K562 (cell line): ENCODE measurements around the gene FYB1. TPM values are rescaled to one million over a fixed set of nuclear protein-coding genes. Genes with fewer than 3 reads are reported as not detected.

Experiments
- JUNB ChIP-seq: fragments of 450-650 bp; formaldehyde crosslinking; conservative IDR thresholded peaks from 2 replicates; pipeline ENCODE4 v1.4.0; 2020; ENCODE audit warnings: mild to moderate bottlenecking
- KAT7 ChIP-seq: sonication (generic); formaldehyde crosslinking; IDR thresholded peaks from 2 replicates; pipeline ENCODE4 v1.8.0; 2022; ENCODE audit warnings: missing genetic modification reagents, mild to moderate bottlenecking, borderline replicate concordance
- LCOR ChIP-seq: sonication (generic); formaldehyde crosslinking; IDR thresholded peaks from 2 replicates; pipeline ENCODE4 v1.8.0; 2022; ENCODE audit warnings: mild to moderate bottlenecking, missing genetic modification reagents
- MTA1 ChIP-seq: fragments of 450-650 bp; IDR thresholded peaks from 2 replicates; pipeline ENCODE4 v1.6.1; 2017; ENCODE audit warnings: borderline replicate concordance
- NCOA1 ChIP-seq: fragments of 450-650 bp; IDR thresholded peaks from 2 replicates; pipeline ENCODE4 v1.6.1; 2016; ENCODE audit warnings: low read depth
- NFE2L1 ChIP-seq: fragments of 450-650 bp; IDR thresholded peaks from 2 replicates; pipeline ENCODE4 v1.6.1; 2016; ENCODE audit warnings: missing genetic modification characterization, low read depth, mild to moderate bottlenecking, missing compliant biosample characterization, moderate library complexity, borderline replicate concordance
- NR2F6 ChIP-seq: fragments of 450-650 bp; formaldehyde crosslinking; IDR thresholded peaks from 2 replicates; pipeline ENCODE4 v1.4.0; 2020; ENCODE audit warnings: mild to moderate bottlenecking
- NUFIP1 ChIP-seq: fragments of 450-650 bp; IDR thresholded peaks from 2 replicates; pipeline ENCODE4 v1.6.1; 2018; ENCODE audit not compliant: partially characterized antibody
- RBM22 ChIP-seq: fragments of 200-400 bp; formaldehyde crosslinking; IDR thresholded peaks from 2 replicates; pipeline ENCODE4 v1.6.1; 2018; ENCODE audit warnings: low read length, low read depth; ENCODE audit not compliant: poor library complexity, severe bottlenecking
- RBM34 ChIP-seq: fragments of 200-400 bp; formaldehyde crosslinking; IDR thresholded peaks from 2 replicates; pipeline ENCODE4 v1.6.1; 2018; ENCODE audit warnings: low read length, borderline replicate concordance; ENCODE audit not compliant: insufficient read depth
- SMARCE1 ChIP-seq: fragments of 450-650 bp; IDR thresholded peaks from 2 replicates; pipeline ENCODE4 v1.7.1; 2016; ENCODE audit warnings: mild to moderate bottlenecking
- ZNF224 ChIP-seq: sonication (generic); formaldehyde crosslinking; IDR thresholded peaks from 2 replicates; pipeline ENCODE4 v1.8.0; 2022; ENCODE audit warnings: mild to moderate bottlenecking, missing genetic modification reagents
- ZNF316 ChIP-seq: fragments of 450-650 bp; IDR thresholded peaks from 2 replicates; pipeline ENCODE4 v1.6.1; 2016
- ZNF75A ChIP-seq: fragments of 450-650 bp; formaldehyde crosslinking; IDR thresholded peaks from 2 replicates; pipeline ENCODE4 v1.4.0; 2020; ENCODE audit warnings: mild to moderate bottlenecking
- polyA plus RNA-seq, 8 experiments: library from polyadenylated mRNA; depleted of rRNA in 4 of 8; stranded (reverse) in 5 of 8; unstranded in 3 of 8; fragments of >200 nt; fragmentation: Nextera tagmentation in 2 of 8; fragmentation: Illumina TruSeq in 1 of 8; extraction: Ambion mirVana in 2 of 8; extraction: Trizol in 1 of 8; gene quantifications; 2 replicates each; pipeline versions ENCODE4 v1.2.1 to v1.2.3, GENCODE V29; 2011 to 2014; ENCODE audit warnings: inconsistent platforms in 1 of 8, missing spikeins in 1 of 8
- total RNA-seq, 7 experiments: library from RNA; depleted of rRNA in 6 of 7; stranded (reverse); fragments of >200 nt in 6 of 7; fragmentation: Illumina TruSeq in 2 of 7; extraction: Trizol in 2 of 7; gene quantifications; 2 replicates each; pipeline versions ENCODE4 v1.2.1 to v1.2.3, GENCODE V29; 2011 to 2021; ENCODE audit warnings: low replicate concordance in 1 of 7
- TF ChIP-seq, protein P1 (sequence below): fragments of 450-650 bp; IDR thresholded peaks from 2 replicates; pipeline ENCODE4 v1.6.1; 2018; ENCODE audit warnings: mild to moderate bottlenecking, low read depth; ENCODE audit not compliant: partially characterized antibody
- TF ChIP-seq, protein P2 (sequence below), 2 experiments: fragments of 450-650 bp in 1 of 2; IDR thresholded peaks; 2 replicates each; pipeline ENCODE4 v1.6.1; 2011 to 2017; ENCODE audit warnings: low read depth in 2 of 2, antibody characterized with exemption in 1 of 2, borderline replicate concordance in 1 of 2, low read length in 1 of 2, mild to moderate bottlenecking in 1 of 2, mixed read lengths in 1 of 2; ENCODE audit not compliant: control insufficient read depth in 1 of 2
- TF ChIP-seq, protein P3 (sequence below): fragments of 450-650 bp; IDR thresholded peaks from 2 replicates; pipeline ENCODE4 v1.6.1; 2017; ENCODE audit warnings: mild to moderate bottlenecking, moderate library complexity
- TF ChIP-seq, protein P4 (sequence below): fragments of 250-450 bp; sonication (Bioruptor Pico); IDR thresholded peaks from 2 replicates; pipeline ENCODE4 v1.8.0; 2021; ENCODE audit warnings: moderate library complexity, mild to moderate bottlenecking, inconsistent platforms
- TF ChIP-seq, protein P5 (sequence below): sonication (generic); formaldehyde crosslinking; IDR thresholded peaks from 2 replicates; pipeline ENCODE4 v1.5.0; 2020; ENCODE audit warnings: missing genetic modification reagents
- TF ChIP-seq, protein P6 (sequence below): sonication (generic); formaldehyde crosslinking; IDR thresholded peaks from 2 replicates; pipeline ENCODE4 v1.8.0; 2022; ENCODE audit warnings: mild to moderate bottlenecking, missing genetic modification reagents

The FYB1 gene
- total and polyA plus RNA-seq, 9 of the 15 experiments (the other 6 are each of a cell fraction or from before 2014, with no cell fraction given) = 4.7 to 31.5 (median 9.7) TPM

DNA sequence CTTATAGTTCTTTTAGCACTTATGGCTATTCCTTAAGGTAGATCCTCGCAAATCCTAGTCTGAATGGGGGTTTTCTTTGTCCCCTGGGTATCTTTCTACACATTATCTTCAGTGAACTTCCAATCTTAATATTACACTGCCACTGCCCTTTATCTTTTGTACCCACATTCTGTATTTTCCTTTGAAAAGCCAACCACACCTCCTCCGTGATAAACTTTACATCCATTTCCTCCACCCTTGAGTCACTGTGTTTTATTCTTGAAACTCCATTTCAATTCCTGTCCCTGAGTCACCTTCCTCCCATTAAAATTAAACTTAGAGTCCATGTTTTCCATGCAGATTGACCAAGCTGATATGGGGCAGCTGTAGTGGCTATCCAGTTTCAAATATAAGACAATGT is 102.0 kb downstream of the FYB1 start (continued):
- TF ChIP-seq, protein P1, sequence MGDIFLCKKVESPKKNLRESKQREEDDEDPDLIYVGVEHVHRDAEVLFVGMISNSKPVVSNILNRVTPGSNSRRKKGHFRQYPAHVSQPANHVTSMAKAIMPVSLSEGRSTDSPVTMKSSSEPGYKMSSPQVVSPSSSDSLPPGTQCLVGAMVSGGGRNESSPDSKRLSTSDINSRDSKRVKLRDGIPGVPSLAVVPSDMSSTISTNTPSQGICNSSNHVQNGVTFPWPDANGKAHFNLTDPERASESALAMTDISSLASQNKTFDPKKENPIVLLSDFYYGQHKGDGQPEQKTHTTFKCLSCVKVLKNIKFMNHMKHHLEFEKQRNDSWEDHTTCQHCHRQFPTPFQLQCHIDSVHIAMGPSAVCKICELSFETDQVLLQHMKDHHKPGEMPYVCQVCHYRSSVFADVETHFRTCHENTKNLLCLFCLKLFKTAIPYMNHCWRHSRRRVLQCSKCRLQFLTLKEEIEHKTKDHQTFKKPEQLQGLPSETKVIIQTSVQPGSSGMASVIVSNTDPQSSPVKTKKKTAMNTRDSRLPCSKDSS = no peak
- no peak for TF ChIP-seq ZNF224 (CRISPR knock-in tag)
- TF ChIP-seq, protein P2, sequence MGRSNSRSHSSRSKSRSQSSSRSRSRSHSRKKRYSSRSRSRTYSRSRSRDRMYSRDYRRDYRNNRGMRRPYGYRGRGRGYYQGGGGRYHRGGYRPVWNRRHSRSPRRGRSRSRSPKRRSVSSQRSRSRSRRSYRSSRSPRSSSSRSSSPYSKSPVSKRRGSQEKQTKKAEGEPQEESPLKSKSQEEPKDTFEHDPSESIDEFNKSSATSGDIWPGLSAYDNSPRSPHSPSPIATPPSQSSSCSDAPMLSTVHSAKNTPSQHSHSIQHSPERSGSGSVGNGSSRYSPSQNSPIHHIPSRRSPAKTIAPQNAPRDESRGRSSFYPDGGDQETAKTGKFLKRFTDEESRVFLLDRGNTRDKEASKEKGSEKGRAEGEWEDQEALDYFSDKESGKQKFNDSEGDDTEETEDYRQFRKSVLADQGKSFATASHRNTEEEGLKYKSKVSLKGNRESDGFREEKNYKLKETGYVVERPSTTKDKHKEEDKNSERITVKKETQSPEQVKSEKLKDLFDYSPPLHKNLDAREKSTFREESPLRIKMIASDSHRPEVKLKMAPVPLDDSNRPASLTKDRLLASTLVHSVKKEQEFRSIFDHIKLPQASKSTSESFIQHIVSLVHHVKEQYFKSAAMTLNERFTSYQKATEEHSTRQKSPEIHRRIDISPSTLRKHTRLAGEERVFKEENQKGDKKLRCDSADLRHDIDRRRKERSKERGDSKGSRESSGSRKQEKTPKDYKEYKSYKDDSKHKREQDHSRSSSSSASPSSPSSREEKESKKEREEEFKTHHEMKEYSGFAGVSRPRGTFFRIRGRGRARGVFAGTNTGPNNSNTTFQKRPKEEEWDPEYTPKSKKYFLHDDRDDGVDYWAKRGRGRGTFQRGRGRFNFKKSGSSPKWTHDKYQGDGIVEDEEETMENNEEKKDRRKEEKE (IDR thresholded peaks at IDR 0.05; ENCODE audit: borderline replicate concordance in 1 of 2, control insufficient read depth in 1 of 2, low read depth in 2 of 2, low read length in 1 of 2) = peak in 1 of 2 experiments; percentile 57; a peak in 1 of 4 replicates
- TF ChIP-seq, protein P3, sequence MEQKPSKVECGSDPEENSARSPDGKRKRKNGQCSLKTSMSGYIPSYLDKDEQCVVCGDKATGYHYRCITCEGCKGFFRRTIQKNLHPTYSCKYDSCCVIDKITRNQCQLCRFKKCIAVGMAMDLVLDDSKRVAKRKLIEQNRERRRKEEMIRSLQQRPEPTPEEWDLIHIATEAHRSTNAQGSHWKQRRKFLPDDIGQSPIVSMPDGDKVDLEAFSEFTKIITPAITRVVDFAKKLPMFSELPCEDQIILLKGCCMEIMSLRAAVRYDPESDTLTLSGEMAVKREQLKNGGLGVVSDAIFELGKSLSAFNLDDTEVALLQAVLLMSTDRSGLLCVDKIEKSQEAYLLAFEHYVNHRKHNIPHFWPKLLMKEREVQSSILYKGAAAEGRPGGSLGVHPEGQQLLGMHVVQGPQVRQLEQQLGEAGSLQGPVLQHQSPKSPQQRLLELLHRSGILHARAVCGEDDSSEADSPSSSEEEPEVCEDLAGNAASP = no peak
- no peak for TF ChIP-seq ZNF316
- TF ChIP-seq JUNB (CRISPR knock-in tag) = no peak
- TF ChIP-seq, protein P4, sequence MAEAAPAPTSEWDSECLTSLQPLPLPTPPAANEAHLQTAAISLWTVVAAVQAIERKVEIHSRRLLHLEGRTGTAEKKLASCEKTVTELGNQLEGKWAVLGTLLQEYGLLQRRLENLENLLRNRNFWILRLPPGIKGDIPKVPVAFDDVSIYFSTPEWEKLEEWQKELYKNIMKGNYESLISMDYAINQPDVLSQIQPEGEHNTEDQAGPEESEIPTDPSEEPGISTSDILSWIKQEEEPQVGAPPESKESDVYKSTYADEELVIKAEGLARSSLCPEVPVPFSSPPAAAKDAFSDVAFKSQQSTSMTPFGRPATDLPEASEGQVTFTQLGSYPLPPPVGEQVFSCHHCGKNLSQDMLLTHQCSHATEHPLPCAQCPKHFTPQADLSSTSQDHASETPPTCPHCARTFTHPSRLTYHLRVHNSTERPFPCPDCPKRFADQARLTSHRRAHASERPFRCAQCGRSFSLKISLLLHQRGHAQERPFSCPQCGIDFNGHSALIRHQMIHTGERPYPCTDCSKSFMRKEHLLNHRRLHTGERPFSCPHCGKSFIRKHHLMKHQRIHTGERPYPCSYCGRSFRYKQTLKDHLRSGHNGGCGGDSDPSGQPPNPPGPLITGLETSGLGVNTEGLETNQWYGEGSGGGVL (CRISPR knock-in tag) = no peak
- TF ChIP-seq ZNF75A (CRISPR knock-in tag) = no peak
- no peak for TF ChIP-seq NR2F6 (CRISPR knock-in tag)
- no peak for TF ChIP-seq NFE2L1 (tag)
- TF ChIP-seq, protein P5, sequence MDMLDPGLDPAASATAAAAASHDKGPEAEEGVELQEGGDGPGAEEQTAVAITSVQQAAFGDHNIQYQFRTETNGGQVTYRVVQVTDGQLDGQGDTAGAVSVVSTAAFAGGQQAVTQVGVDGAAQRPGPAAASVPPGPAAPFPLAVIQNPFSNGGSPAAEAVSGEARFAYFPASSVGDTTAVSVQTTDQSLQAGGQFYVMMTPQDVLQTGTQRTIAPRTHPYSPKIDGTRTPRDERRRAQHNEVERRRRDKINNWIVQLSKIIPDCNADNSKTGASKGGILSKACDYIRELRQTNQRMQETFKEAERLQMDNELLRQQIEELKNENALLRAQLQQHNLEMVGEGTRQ (CRISPR knock-in tag) = no peak
- peak; percentile 63; the same call in 1 of the 2 replicates for TF ChIP-seq NCOA1
- no peak for TF ChIP-seq NUFIP1
- peak; percentile 92 for TF ChIP-seq SMARCE1
- TF ChIP-seq LCOR = no peak
- TF ChIP-seq KAT7 (CRISPR knock-in tag) = no peak
- no peak for TF ChIP-seq RBM22
- TF ChIP-seq MTA1 = peak; percentile 59; the same call in 1 of the 2 replicates
- TF ChIP-seq, protein P6, sequence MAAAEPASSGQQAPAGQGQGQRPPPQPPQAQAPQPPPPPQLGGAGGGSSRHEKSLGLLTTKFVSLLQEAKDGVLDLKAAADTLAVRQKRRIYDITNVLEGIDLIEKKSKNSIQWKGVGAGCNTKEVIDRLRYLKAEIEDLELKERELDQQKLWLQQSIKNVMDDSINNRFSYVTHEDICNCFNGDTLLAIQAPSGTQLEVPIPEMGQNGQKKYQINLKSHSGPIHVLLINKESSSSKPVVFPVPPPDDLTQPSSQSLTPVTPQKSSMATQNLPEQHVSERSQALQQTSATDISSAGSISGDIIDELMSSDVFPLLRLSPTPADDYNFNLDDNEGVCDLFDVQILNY (CRISPR knock-in tag) = no peak
- TF ChIP-seq RBM34 = no peak
